A549 (cell line): ENCODE measurements around the gene PPP1R7.

ENCODE experiments used
- POLR2AphosphoS2 ChIP-seq: conservative IDR thresholded peaks from 2 replicates; pipeline ENCODE4 v1.6.1; 2012; ENCODE audit warnings: low read length, improper control_type of control experiment, inconsistent platforms
- RFX5 ChIP-seq: fragments of 450-650 bp; IDR thresholded peaks from 2 replicates; pipeline ENCODE4 v1.7.1; 2014; ENCODE audit warnings: antibody characterized with exemption, mild to moderate bottlenecking, moderate library complexity
- SMC3 ChIP-seq: fragments of >200 bp; sonication (Bioruptor Twin); formaldehyde crosslinking; IDR thresholded peaks from 3 replicates; pipeline ENCODE4 v1.6.1; 2018; ENCODE audit warnings: inconsistent platforms
- ZC3H11A ChIP-seq: fragments of 450-650 bp; IDR thresholded peaks from 2 replicates; pipeline ENCODE4 v1.6.1; 2014; ENCODE audit warnings: antibody characterized with exemption, mild to moderate bottlenecking
- TF ChIP-seq, protein P1 (sequence below): fragments of >200 bp; sonication (Bioruptor Twin); formaldehyde crosslinking; IDR thresholded peaks from 3 replicates; pipeline ENCODE4 v1.5.1; 2016
- TF ChIP-seq, protein P2 (sequence below): fragments of 250-450 bp; sonication (Bioruptor Pico); IDR thresholded peaks from 2 replicates; pipeline ENCODE4 v1.5.0; 2021; ENCODE audit warnings: mild to moderate bottlenecking, moderate library complexity, borderline replicate concordance

GRCh38 chr2:241157841-241158545 is 7.7 kb downstream of the PPP1R7 start:
- TF ChIP-seq RFX5 (no peak), POLR2AphosphoS2 (no peak), ZC3H11A (no peak), SMC3 (no peak)
- TF ChIP-seq, protein P1, sequence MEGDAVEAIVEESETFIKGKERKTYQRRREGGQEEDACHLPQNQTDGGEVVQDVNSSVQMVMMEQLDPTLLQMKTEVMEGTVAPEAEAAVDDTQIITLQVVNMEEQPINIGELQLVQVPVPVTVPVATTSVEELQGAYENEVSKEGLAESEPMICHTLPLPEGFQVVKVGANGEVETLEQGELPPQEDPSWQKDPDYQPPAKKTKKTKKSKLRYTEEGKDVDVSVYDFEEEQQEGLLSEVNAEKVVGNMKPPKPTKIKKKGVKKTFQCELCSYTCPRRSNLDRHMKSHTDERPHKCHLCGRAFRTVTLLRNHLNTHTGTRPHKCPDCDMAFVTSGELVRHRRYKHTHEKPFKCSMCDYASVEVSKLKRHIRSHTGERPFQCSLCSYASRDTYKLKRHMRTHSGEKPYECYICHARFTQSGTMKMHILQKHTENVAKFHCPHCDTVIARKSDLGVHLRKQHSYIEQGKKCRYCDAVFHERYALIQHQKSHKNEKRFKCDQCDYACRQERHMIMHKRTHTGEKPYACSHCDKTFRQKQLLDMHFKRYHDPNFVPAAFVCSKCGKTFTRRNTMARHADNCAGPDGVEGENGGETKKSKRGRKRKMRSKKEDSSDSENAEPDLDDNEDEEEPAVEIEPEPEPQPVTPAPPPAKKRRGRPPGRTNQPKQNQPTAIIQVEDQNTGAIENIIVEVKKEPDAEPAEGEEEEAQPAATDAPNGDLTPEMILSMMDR = no peak
- TF ChIP-seq, protein P2, sequence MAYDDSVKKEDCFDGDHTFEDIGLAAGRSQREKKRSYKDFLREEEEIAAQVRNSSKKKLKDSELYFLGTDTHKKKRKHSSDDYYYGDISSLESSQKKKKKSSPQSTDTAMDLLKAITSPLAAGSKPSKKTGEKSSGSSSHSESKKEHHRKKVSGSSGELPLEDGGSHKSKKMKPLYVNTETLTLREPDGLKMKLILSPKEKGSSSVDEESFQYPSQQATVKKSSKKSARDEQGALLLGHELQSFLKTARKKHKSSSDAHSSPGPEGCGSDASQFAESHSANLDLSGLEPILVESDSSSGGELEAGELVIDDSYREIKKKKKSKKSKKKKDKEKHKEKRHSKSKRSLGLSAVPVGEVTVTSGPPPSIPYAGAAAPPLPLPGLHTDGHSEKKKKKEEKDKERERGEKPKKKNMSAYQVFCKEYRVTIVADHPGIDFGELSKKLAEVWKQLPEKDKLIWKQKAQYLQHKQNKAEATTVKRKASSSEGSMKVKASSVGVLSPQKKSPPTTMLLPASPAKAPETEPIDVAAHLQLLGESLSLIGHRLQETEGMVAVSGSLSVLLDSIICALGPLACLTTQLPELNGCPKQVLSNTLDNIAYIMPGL = no peak
